WI38 (cell line): ENCODE measurements around the gene GCK.

ENCODE experiments used
- H3K4me3 ChIP-seq: 2 replicates; pipeline ENCODE4 v1.5.1; 2011; ENCODE audit warnings: low read depth, mild to moderate bottlenecking, control low read depth, low read length
- TF ChIP-seq, protein P1 (sequence below): IDR thresholded peaks from 2 replicates; pipeline ENCODE4 v1.5.1; 2012; ENCODE audit warnings: low read depth, mild to moderate bottlenecking, control low read depth, low read length

Gene GCK

DNA sequence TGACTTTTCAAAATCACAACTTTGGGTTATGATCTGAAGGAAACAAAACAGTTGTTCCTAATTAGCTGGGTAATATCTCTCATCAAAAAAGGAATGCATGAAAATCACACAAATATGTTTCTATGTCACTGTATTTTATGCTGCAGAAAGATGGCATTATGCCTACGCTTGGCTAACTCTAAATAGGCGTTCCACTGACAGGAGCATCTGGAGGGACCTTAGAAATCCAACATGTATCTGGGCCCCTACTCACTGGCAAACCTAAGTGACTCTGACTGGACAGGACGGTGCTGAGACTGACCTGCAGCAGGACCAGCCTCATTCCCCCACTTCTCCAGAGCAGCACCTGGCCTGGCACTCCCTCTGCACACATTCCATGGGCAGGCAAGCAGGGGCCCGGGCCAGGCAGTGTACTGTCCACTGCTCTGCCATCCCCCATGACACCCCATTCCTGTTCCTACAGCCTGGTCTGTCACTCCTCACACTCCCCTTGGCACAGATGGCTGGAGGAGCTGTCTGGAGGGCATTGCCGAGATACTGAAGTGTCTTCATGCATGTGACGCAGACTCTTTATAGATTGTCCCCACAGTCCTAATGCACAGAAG is 45.5 kb downstream of the GCK start:
- no peak overlapping the region for H3K4me3 ChIP-seq
- TF ChIP-seq, protein P1, sequence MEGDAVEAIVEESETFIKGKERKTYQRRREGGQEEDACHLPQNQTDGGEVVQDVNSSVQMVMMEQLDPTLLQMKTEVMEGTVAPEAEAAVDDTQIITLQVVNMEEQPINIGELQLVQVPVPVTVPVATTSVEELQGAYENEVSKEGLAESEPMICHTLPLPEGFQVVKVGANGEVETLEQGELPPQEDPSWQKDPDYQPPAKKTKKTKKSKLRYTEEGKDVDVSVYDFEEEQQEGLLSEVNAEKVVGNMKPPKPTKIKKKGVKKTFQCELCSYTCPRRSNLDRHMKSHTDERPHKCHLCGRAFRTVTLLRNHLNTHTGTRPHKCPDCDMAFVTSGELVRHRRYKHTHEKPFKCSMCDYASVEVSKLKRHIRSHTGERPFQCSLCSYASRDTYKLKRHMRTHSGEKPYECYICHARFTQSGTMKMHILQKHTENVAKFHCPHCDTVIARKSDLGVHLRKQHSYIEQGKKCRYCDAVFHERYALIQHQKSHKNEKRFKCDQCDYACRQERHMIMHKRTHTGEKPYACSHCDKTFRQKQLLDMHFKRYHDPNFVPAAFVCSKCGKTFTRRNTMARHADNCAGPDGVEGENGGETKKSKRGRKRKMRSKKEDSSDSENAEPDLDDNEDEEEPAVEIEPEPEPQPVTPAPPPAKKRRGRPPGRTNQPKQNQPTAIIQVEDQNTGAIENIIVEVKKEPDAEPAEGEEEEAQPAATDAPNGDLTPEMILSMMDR: no peak

DNA sequence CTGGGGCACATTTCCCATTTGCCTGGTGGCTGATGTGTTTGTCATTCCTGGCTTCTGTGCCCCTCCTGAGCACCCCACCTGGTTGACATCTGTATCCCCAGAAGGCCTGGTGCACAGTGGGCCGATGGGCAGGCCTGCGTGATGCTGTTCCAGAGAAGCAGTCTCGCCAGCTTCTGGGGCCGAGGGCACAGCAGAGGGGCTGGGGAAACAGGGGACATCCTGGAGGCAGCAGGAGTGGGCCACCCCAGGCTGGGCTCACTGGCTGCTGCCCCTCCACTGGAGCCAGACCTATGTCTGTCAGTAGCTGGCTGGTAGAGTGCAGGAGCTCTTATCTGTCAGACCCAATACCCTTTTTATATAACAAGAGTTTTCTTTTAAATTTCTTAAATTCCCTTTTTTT is 47.2 kb downstream of the GCK start:
- TF ChIP-seq, protein P1: no peak
- no peak overlapping the region for H3K4me3 ChIP-seq

GRCh38 chr7:44141221-44141850 is 47.9 kb downstream of the GCK start, which contains the start of gene MYL7:
TSS of gene MYL7 (minus strand) at chr7:44141332. CDS start at chr7:44141305, 27 bp downstream.
- no peak within 1 kb of the TSS for H3K4me3 ChIP-seq
- TF ChIP-seq, protein P1: no peak

- no peak overlapping the region for H3K4me3 ChIP-seq
- TF ChIP-seq, protein P1: no peak
Observed at GRCh38 chr7:44140341-44140740, 48.9 kb downstream of the GCK start.

- TF ChIP-seq, protein P1: no peak
- no peak overlapping the region for H3K4me3 ChIP-seq
Observed at GRCh38 chr7:44139311-44140010, 49.8 kb downstream of the GCK start.

DNA sequence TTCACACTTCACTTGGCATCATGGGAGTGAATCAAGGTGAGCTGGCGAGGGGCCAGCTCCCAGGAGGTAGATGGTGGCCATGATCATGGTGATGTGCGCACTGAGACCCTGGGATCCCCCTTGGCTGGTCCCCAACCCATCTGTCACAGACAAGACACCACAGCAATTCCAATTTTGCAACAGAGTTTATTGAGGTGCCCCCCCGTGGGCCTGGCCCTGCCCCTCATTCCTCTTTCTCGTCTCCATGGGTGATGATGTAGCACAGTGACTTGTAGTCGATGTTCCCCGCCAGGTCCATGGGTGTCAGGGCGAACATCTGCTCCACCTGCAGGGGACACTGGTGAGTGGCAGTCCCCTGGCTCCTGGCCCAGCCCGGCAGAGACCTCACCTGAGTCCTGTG is 50.5 kb downstream of the GCK start:
- TF ChIP-seq, protein P1: no peak
- H3K4me3 ChIP-seq: no peak overlapping the region

GRCh38 chr7:44136731-44137130 is 52.5 kb downstream of the GCK start:
- H3K4me3 ChIP-seq: no peak overlapping the region
- TF ChIP-seq, protein P1: no peak
